ENCODE results near the gene SAA2.

- TF ChIP-seq CTCF (optimal IDR thresholded peaks at IDR 0.05 in 1 of 3, IDR thresholded peaks at IDR 0.05 in 1 of 3, conservative IDR thresholded peaks at IDR 0.05 in 1 of 3; ENCODE audit: extremely low read depth in 1 of 3, insufficient read depth in 2 of 3, low read length in 3 of 3) = no peak
- no peak for TF ChIP-seq EZH2 (IDR thresholded peaks at IDR 0.05; ENCODE audit: low read length)
Observed at GRCh38 chr11:18294862-18295261, 46.4 kb upstream of the SAA2 start.
